Fibroblast of lung (primary cell): ENCODE results near the gene TIAM1. TPM values are rescaled to one million over a fixed set of nuclear protein-coding genes. Genes with fewer than 3 reads are reported as not detected.

Experiments used
- DNase-seq, 2 donors: peaks; one replicate each; pipeline versions ENCODE4 v3.0.0 to v3.0.0-alpha.2; 2010; ENCODE audit warnings: low read depth in 2 of 2
- H2AFZ ChIP-seq: 2 replicates; pipeline ENCODE4 v1.5.1; 2012; ENCODE audit warnings: low read length, control low read depth, inconsistent platforms
- H3K27ac ChIP-seq: 2 replicates; pipeline ENCODE4 v1.5.1; 2011; ENCODE audit warnings: low read length, control low read depth; ENCODE audit not compliant: insufficient read depth
- H3K27me3 ChIP-seq: 2 replicates; pipeline ENCODE4 v1.5.1; 2011; ENCODE audit warnings: mild to moderate bottlenecking, low read length; ENCODE audit not compliant: control insufficient read depth, insufficient read depth
- H3K36me3 ChIP-seq: 2 replicates; pipeline ENCODE4 v1.5.1; 2011; ENCODE audit warnings: low read length; ENCODE audit not compliant: control insufficient read depth, insufficient read depth
- H3K4me1 ChIP-seq: 2 replicates; pipeline ENCODE4 v1.5.1; 2011; ENCODE audit warnings: low read length; ENCODE audit not compliant: control insufficient read depth, insufficient read depth; ENCODE audit errors: extremely low read depth
- H3K4me2 ChIP-seq: 2 replicates; pipeline ENCODE4 v1.5.1; 2011; ENCODE audit warnings: low read length, control low read depth; ENCODE audit not compliant: insufficient read depth; ENCODE audit errors: extremely low read depth
- H3K4me3 ChIP-seq, 4 experiments: fragments of 200-600 bp in 1 of 4; sonication (generic) in 1 of 4; replicated peaks in 1 of 4; 2 replicates each; pipeline ENCODE4 v1.5.1; 2011 to 2016; ENCODE audit warnings: low read length in 4 of 4, low read depth in 3 of 4, mild to moderate bottlenecking in 3 of 4, control low read depth in 2 of 4, inconsistent platforms in 1 of 4, mixed read lengths in 1 of 4; ENCODE audit not compliant: insufficient read depth in 1 of 4; ENCODE audit errors: control extremely low read depth in 1 of 4
- H3K79me2 ChIP-seq: 2 replicates; pipeline ENCODE4 v1.5.1; 2012; ENCODE audit warnings: mild to moderate bottlenecking, low read length, inconsistent platforms; ENCODE audit not compliant: control insufficient read depth, insufficient read depth
- H3K9ac ChIP-seq: 2 replicates; pipeline ENCODE4 v1.5.1; 2011; ENCODE audit warnings: mild to moderate bottlenecking, low read length, control low read depth; ENCODE audit not compliant: insufficient read depth
- H3K9me3 ChIP-seq: 2 replicates; pipeline ENCODE4 v1.5.1; 2012; ENCODE audit warnings: low read depth, low read length; ENCODE audit not compliant: control insufficient read depth, insufficient read depth
- H4K20me1 ChIP-seq: 2 replicates; pipeline ENCODE4 v1.5.1; 2011; ENCODE audit warnings: low read length; ENCODE audit not compliant: control insufficient read depth, insufficient read depth; ENCODE audit errors: extremely low read depth
- CTCF ChIP-seq, 2 donors: IDR thresholded peaks in 1 of 2; conservative IDR thresholded peaks in 1 of 2; 1 replicate in 1 of 2; 2 replicates in 1 of 2; pipeline ENCODE4 v1.5.1; 2011 to 2012; ENCODE audit warnings: low read length in 2 of 2, control low read depth in 1 of 2, inconsistent platforms in 1 of 2, low read depth in 1 of 2, mild to moderate bottlenecking in 1 of 2
- EZH2 ChIP-seq: IDR thresholded peaks from 2 replicates; pipeline ENCODE4 v1.5.1; 2012; ENCODE audit warnings: low read length, control low read depth, mild to moderate bottlenecking; ENCODE audit errors: missing control alignments
- polyA plus RNA-seq, 2 donors: library from polyadenylated mRNA; depleted of rRNA in 1 of 2; stranded (reverse) in 1 of 2; unstranded in 1 of 2; fragments of >200 nt; gene quantifications; 2 replicates each; pipeline ENCODE4 v1.2.1, GENCODE V29; 2011 to 2012; ENCODE audit warnings: missing spikeins in 1 of 2
- total RNA-seq: library from RNA; depleted of rRNA; stranded (reverse); fragments of >200 nt; gene quantifications from 2 replicates; pipeline ENCODE4 v1.2.1, GENCODE V29; 2014

Gene TIAM1
- total and polyA plus RNA-seq, 2 donors (not counting 1 experiment from before 2014, with no cell fraction given): under 0.01 to 0.52 TPM

DNA sequence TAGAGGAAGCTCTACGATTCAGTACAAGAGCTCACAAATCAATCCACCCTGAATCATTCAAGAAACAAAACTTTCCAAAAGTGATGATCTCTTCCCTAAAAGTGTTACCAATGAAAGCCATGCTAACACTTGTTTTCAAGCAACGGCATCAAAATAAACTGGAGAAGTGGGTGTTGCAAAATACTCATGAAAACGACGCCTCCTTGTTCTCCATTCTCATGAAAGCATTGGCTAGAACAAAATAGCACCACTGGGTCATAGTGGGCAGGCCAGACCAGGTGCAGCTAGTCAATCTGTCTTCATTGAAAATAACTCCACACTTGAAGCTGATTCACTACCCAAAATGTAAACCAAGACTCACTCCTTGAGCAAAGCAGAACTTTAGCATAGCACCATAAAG, 4.3 kb downstream of the TIAM1 start:
- H4K20me1 ChIP-seq: no peaks in the 10 kb centered on the region
- no peaks in the 10 kb centered on the region for H3K79me2 ChIP-seq
- no peak overlapping the region for H2AFZ ChIP-seq
- H3K9ac ChIP-seq: no peak overlapping the region
- H3K9me3 ChIP-seq: no peaks in the 10 kb centered on the region
- no peak overlapping the region for H3K27ac ChIP-seq
- no peak for TF ChIP-seq EZH2
- TF ChIP-seq CTCF (conservative IDR thresholded peaks at IDR 0.05 in 1 of 2, IDR thresholded peaks at IDR 0.05 in 1 of 2; ENCODE audit: low read depth in 1 of 2, low read length in 2 of 2): no peak
- peaks cover 6% of the 10 kb centered on the region for H3K27me3 ChIP-seq
- H3K4me2 ChIP-seq: no peak overlapping the region
- no peaks in the 10 kb centered on the region for H3K36me3 ChIP-seq
- no peak for DNase-seq
- no peak overlapping the region for H3K4me3 ChIP-seq
- H3K4me1 ChIP-seq: no peaks in the 10 kb centered on the region

GRCh38 chr21:31338908-31339368, 5.1 kb downstream of the TIAM1 start:
- Histone ChIP-seq H4K20me1 (no peaks in the 10 kb centered on the region), H2AFZ (no peak overlapping the region), H3K27me3 (peaks cover 6% of the 10 kb centered on the region), H3K4me3 (no peak overlapping the region), H3K4me2 (no peak overlapping the region), H3K9me3 (no peaks in the 10 kb centered on the region), H3K9ac (no peak overlapping the region), H3K36me3 (no peaks in the 10 kb centered on the region), H3K79me2 (no peaks in the 10 kb centered on the region), H3K27ac (no peak overlapping the region), H3K4me1 (no peaks in the 10 kb centered on the region)
- DNase-seq: no peak
- no peak for TF ChIP-seq CTCF (conservative IDR thresholded peaks at IDR 0.05 in 1 of 2, IDR thresholded peaks at IDR 0.05 in 1 of 2; ENCODE audit: low read depth in 1 of 2, low read length in 2 of 2)
- no peak for TF ChIP-seq EZH2

GRCh38 chr21:31337996-31338907, 5.8 kb downstream of the TIAM1 start:
- Histone ChIP-seq H3K9ac (no peak overlapping the region), H3K4me1 (no peaks in the 10 kb centered on the region), H3K9me3 (no peaks in the 10 kb centered on the region), H3K27me3 (no peaks in the 10 kb centered on the region), H4K20me1 (no peaks in the 10 kb centered on the region), H3K79me2 (no peaks in the 10 kb centered on the region), H3K27ac (no peak overlapping the region), H3K36me3 (no peaks in the 10 kb centered on the region), H3K4me2 (no peak overlapping the region), H2AFZ (no peak overlapping the region), H3K4me3 (no peak overlapping the region)
- DNase-seq: peak in 1 of 2 donors; percentile 68
- TF ChIP-seq CTCF (conservative IDR thresholded peaks at IDR 0.05 in 1 of 2, IDR thresholded peaks at IDR 0.05 in 1 of 2; ENCODE audit: low read depth in 1 of 2, low read length in 2 of 2) (no peak), EZH2 (no peak)
